HFFc6 (cell line): ENCODE measurements around the gene PPP2R5E. TPM values are rescaled to one million over a fixed set of nuclear protein-coding genes. Genes with fewer than 3 reads are reported as not detected.

ENCODE experiments used
- DNase-seq: peaks from one replicate; pipeline ENCODE4 v3.0.0-alpha.2; 2018
- H3K27ac Mint-ChIP-seq: 2 replicates; pipeline ENCODE4 v1.8.0; 2020; ENCODE audit warnings: mild to moderate bottlenecking, mixed read lengths
- H3K27me3 Mint-ChIP-seq: 2 replicates; pipeline ENCODE4 v1.8.0; 2021; ENCODE audit warnings: mild to moderate bottlenecking, moderate library complexity, mixed read lengths; ENCODE audit not compliant: insufficient read depth
- H3K36me3 Mint-ChIP-seq: 2 replicates; pipeline ENCODE4 v1.8.0; 2021; ENCODE audit warnings: low read depth, mixed read lengths
- H3K4me1 Mint-ChIP-seq: 2 replicates; pipeline ENCODE4 v1.8.0; 2020; ENCODE audit warnings: low read depth, mixed read lengths
- H3K4me3 Mint-ChIP-seq: 2 replicates; pipeline ENCODE4 v1.8.0; 2020; ENCODE audit warnings: mild to moderate bottlenecking, moderate library complexity, mixed read lengths
- H3K9me3 Mint-ChIP-seq: 2 replicates; pipeline ENCODE4 v1.8.0; 2020; ENCODE audit warnings: mild to moderate bottlenecking, mixed read lengths
- total RNA-seq, 6 experiments: library from RNA; stranded (reverse); fragmentation: NEBNext Ultra II Directional; extraction: Animal tissue kit (Norgen Biotek cat#: 25700); gene quantifications; 2 replicates in 1 of 6; 3 replicates in 5 of 6; pipeline ENCODE4 v1.2.3, GENCODE V29; 2021
- TF ChIP-seq, protein P1 (sequence below): fragments of 200-600 bp; sonication (generic); IDR thresholded peaks from 2 replicates; pipeline ENCODE4 v1.5.0; 2021; ENCODE audit warnings: antibody characterized with exemption, mild to moderate bottlenecking

PPP2R5E gene
- total RNA-seq, 6 experiments from 2014 or later: 50.1 to 56.8 (median 54.3) TPM

- Mint-ChIP-seq H3K4me3 (no peak overlapping the region), H3K36me3 (peaks cover 4% of the 10 kb centered on the region; the same call in 1 of the 2 replicates), H3K27me3 (peaks cover 2% of the 10 kb centered on the region; the same call in 1 of the 2 replicates), H3K27ac (no peak overlapping the region), H3K4me1 (no peaks in the 10 kb centered on the region), H3K9me3 (no peaks in the 10 kb centered on the region)
- TF ChIP-seq, protein P1, sequence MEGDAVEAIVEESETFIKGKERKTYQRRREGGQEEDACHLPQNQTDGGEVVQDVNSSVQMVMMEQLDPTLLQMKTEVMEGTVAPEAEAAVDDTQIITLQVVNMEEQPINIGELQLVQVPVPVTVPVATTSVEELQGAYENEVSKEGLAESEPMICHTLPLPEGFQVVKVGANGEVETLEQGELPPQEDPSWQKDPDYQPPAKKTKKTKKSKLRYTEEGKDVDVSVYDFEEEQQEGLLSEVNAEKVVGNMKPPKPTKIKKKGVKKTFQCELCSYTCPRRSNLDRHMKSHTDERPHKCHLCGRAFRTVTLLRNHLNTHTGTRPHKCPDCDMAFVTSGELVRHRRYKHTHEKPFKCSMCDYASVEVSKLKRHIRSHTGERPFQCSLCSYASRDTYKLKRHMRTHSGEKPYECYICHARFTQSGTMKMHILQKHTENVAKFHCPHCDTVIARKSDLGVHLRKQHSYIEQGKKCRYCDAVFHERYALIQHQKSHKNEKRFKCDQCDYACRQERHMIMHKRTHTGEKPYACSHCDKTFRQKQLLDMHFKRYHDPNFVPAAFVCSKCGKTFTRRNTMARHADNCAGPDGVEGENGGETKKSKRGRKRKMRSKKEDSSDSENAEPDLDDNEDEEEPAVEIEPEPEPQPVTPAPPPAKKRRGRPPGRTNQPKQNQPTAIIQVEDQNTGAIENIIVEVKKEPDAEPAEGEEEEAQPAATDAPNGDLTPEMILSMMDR: no peak
- DNase-seq: no peak
Observed at GRCh38 chr14:63413009-63413408, 130.2 kb downstream of the PPP2R5E start.

DNA sequence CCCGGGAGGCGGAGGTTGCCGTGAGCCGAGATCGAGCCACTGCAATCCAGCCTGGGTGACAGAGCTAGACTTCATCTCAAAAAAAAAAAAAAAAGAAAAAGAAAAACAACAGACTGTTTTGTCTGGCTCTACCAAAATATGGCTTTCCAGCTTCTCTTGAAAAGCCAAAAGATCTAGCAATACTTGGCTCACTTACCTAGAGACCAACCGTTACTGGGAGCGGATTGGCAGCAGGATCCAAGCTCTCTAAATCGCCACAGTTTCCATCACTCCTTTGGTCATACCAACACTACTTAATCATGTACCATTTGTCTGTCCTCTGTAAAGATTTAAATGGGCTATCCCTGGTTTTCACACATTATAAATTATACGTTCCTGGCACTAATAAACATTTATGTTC is 136.8 kb downstream of the PPP2R5E start:
- Mint-ChIP-seq H3K27ac (no peak overlapping the region), H3K9me3 (no peaks in the 10 kb centered on the region), H3K27me3 (peaks cover 2% of the 10 kb centered on the region; the same call in 1 of the 2 replicates), H3K4me1 (no peaks in the 10 kb centered on the region), H3K4me3 (no peak overlapping the region), H3K36me3 (no peaks in the 10 kb centered on the region)
- DNase-seq: no peak
- TF ChIP-seq, protein P1: no peak

- no peak for DNase-seq
- peaks cover 2% of the 10 kb centered on the region; the same call in 1 of the 2 replicates for H3K27me3 Mint-ChIP-seq
Observed at GRCh38 chr14:63405715-63406114, 137.5 kb downstream of the PPP2R5E start.

DNA sequence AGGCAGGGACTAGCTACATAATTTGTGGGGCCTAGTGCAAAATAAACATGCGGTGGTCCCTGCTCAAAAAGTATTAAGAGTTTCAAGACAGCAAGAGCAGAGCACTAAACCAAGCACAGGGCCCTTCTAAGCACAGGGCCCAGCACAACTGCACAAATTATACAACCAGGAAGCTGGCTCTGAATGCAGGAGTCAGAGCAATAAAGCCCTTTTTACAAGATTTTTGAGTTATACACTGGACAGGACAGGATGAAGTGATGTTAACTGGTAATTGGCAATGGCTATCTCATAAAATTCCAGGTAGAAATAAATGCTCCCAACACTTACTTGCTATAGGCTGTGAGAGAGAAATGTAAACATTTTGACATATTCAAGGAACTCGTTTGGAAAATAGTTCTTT is 138.3 kb downstream of the PPP2R5E start:
- Mint-ChIP-seq H3K36me3 (peaks cover 5% of the 10 kb centered on the region; the same call in 1 of the 2 replicates), H3K27ac (no peak overlapping the region), H3K4me1 (no peaks in the 10 kb centered on the region), H3K9me3 (no peaks in the 10 kb centered on the region), H3K27me3 (no peaks in the 10 kb centered on the region), H3K4me3 (no peak overlapping the region)
- no peak for DNase-seq
- TF ChIP-seq, protein P1: no peak

More at GRCh38 chr14:63405715-63406114, 137.5 kb downstream of the PPP2R5E start:
- TF ChIP-seq, protein P1: no peak
- Mint-ChIP-seq H3K27ac (no peak overlapping the region), H3K9me3 (no peaks in the 10 kb centered on the region), H3K4me3 (no peak overlapping the region), H3K36me3 (no peaks in the 10 kb centered on the region), H3K4me1 (no peaks in the 10 kb centered on the region)

DNA sequence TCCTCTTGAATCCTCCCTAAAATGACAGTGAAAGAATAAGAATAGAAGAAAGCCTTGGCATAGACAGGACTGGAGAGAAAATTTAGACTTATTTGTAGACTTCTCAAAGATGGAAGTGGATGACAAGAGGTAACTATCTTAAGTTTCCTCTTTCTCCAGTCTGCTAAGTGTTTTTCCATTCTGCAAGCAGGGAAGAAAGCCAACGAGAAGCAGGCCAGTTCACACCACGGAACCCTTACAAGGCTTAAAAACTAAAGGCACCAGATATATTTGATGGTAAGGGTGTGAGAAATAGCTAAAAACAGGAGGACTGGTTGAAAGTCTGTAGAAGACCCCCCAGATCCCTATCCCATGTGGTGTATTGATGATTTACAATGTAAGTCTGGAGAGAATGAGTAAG is 141.5 kb downstream of the PPP2R5E start:
- H3K36me3 Mint-ChIP-seq: peaks cover 19% of the 10 kb centered on the region
- H3K4me1 Mint-ChIP-seq: 0 out of 2 replicates have a peak, but pooled peaks cover under 1% of the 10 kb centered on the region
- no peak overlapping the region for H3K27ac Mint-ChIP-seq
- H3K9me3 Mint-ChIP-seq: no peaks in the 10 kb centered on the region
- DNase-seq: no peak
- no peak overlapping the region for H3K4me3 Mint-ChIP-seq
- TF ChIP-seq, protein P1: no peak
- H3K27me3 Mint-ChIP-seq: no peaks in the 10 kb centered on the region

GRCh38 chr14:63398952-63399351 is 144.2 kb downstream of the PPP2R5E start:
- Mint-ChIP-seq H3K27ac (no peak overlapping the region), H3K36me3 (peaks cover 28% of the 10 kb centered on the region), H3K9me3 (no peaks in the 10 kb centered on the region), H3K4me1 (peaks cover 16% of the 10 kb centered on the region), H3K4me3 (no peak overlapping the region), H3K27me3 (no peaks in the 10 kb centered on the region)
- DNase-seq: no peak
- TF ChIP-seq, protein P1: no peak
